Measurements from ENCODE around the gene SRD5A3. TPM values are rescaled to one million over a fixed set of nuclear protein-coding genes. Genes with fewer than 3 reads are reported as not detected.
"Not testable (repeated sequence)": the region's sequence is repeated elsewhere in the genome, so short reads cannot be mapped to it uniquely, and the experiment has no call there.

Gene SRD5A3
- total RNA-seq, 2 donors from 2014 or later = 14.1 to 16.2 TPM

GRCh38 chr4:55338486-55338885, 7.6 kb upstream of the SRD5A3 start:
- DNase-seq = no peak
- intact Hi-C loops (cut with DNase I, micrococcal nuclease) = no loop called here
- no peak for ATAC-seq

- no peak for DNase-seq
- intact Hi-C loops (cut with DNase I, micrococcal nuclease) = loop anchor here in 1 of 2 donors (10.0 kb wide), 1 partner anchor 525 kb away; no protein-coding TSS in a partner anchor
- no peak for ATAC-seq
These were observed 5.8 kb upstream of the SRD5A3 start for GRCh38 chr4:55340266-55340665.

GRCh38 chr4:55343887-55344286, 2.2 kb upstream of the SRD5A3 start:
- DNase-seq (no peak), ATAC-seq (no peak)
- intact Hi-C loops (cut with DNase I, micrococcal nuclease) = loop anchor here in 1 of 2 donors (10.0 kb wide), 1 partner anchor 521 kb away; no protein-coding TSS in a partner anchor

GRCh38 chr4:55345054-55345453, 988 bp upstream of the SRD5A3 start:
- DNase-seq = no peak
- intact Hi-C loops (cut with DNase I, micrococcal nuclease) = loop anchor here in 1 of 2 donors (5.0 to 10.0 kb wide), 2 partner anchors 202 to 520 kb away; partner anchors contain the start of gene CLOCK
- ATAC-seq = no peak

GRCh38 chr4:55346851-55347255, 811 bp downstream of the SRD5A3 start:
- DNase-seq (no peak), ATAC-seq (peak; percentile 23)
- intact Hi-C loops (cut with DNase I, micrococcal nuclease) = loop anchor here in 1 of 2 donors (5.0 to 10.0 kb wide), 2 partner anchors 200 to 518 kb away; partner anchors contain the start of gene CLOCK

- intact Hi-C loops (cut with DNase I, micrococcal nuclease) = loop anchor here in 1 of 2 donors (5.0 to 10.0 kb wide), 2 partner anchors 200 to 517 kb away; partner anchors contain the start of gene CLOCK
- ATAC-seq (no peak), DNase-seq (no peak)
These were observed 1.7 kb downstream of the SRD5A3 start for GRCh38 chr4:55347610-55348228.

GRCh38 chr4:55348466-55348865, 2.4 kb downstream of the SRD5A3 start:
- ATAC-seq (no peak), DNase-seq (no peak)
- intact Hi-C loops (cut with DNase I, micrococcal nuclease) = loop anchor here in 1 of 2 donors (5.0 to 10.0 kb wide), 2 partner anchors 199 to 516 kb away; partner anchors contain the start of gene CLOCK

- intact Hi-C loops (cut with DNase I, micrococcal nuclease); ATAC-seq; DNase-seq: not testable (repeated sequence)
These were observed 4.8 kb downstream of the SRD5A3 start for GRCh38 chr4:55350870-55351269.

GRCh38 chr4:55351824-55352223, 5.8 kb downstream of the SRD5A3 start:
- ATAC-seq (no peak), DNase-seq (no peak)
- intact Hi-C loops (cut with DNase I, micrococcal nuclease) = no loop called here

- DNase-seq (no peak), ATAC-seq (no peak)
- intact Hi-C loops (cut with DNase I, micrococcal nuclease) = no loop called here
These were observed 6.7 kb downstream of the SRD5A3 start for GRCh38 chr4:55352726-55353125.

GRCh38 chr4:55353228-55353747, 7.2 kb downstream of the SRD5A3 start:
- ATAC-seq; intact Hi-C loops (cut with DNase I, micrococcal nuclease); DNase-seq: not testable (repeated sequence)

GRCh38 chr4:55354648-55355047, 8.6 kb downstream of the SRD5A3 start:
- DNase-seq = no peak
- ATAC-seq = no peak
- intact Hi-C loops (cut with DNase I, micrococcal nuclease) = no loop called here

- intact Hi-C loops (cut with DNase I, micrococcal nuclease) = no loop called here
- ATAC-seq (no peak), DNase-seq (no peak)
These were observed 9.5 kb downstream of the SRD5A3 start for GRCh38 chr4:55355555-55355954.

- intact Hi-C loops (cut with DNase I, micrococcal nuclease) = no loop called here
- DNase-seq (no peak), ATAC-seq (peak; percentile 21)
These were observed 11.0 kb downstream of the SRD5A3 start for GRCh38 chr4:55356991-55357461.

GRCh38 chr4:55358246-55358645, 12.2 kb downstream of the SRD5A3 start:
- intact Hi-C loops (cut with DNase I, micrococcal nuclease) = no loop called here
- DNase-seq = no peak
- no peak for ATAC-seq

- intact Hi-C loops (cut with DNase I, micrococcal nuclease) = no loop called here
- ATAC-seq = peak; percentile 74
- DNase-seq = no peak
These were observed 12.6 kb downstream of the SRD5A3 start for GRCh38 chr4:55358668-55359067.

GRCh38 chr4:55359397-55359916, 13.4 kb downstream of the SRD5A3 start:
- ATAC-seq (no peak), DNase-seq (peak in 1 of 2 donors; percentile 47)
- intact Hi-C loops (cut with DNase I, micrococcal nuclease) = no loop called here

GRCh38 chr4:55362938-55363337, 16.9 kb downstream of the SRD5A3 start:
- intact Hi-C loops (cut with DNase I, micrococcal nuclease); ATAC-seq; DNase-seq: not testable (repeated sequence)

- ATAC-seq = no peak
- no peak for DNase-seq
- intact Hi-C loops (cut with DNase I, micrococcal nuclease) = no loop called here
These were observed 17.8 kb downstream of the SRD5A3 start for GRCh38 chr4:55363691-55364351.

Measured in left colon (tissue), 2 donors.